ENCODE measurements around the gene TMC8. TPM values are rescaled to one million over a fixed set of nuclear protein-coding genes. Genes with fewer than 3 reads are reported as not detected.

Gene TMC8
- total RNA-seq, 2 experiments from 2014 or later, result 336 to 340 TPM

DNA sequence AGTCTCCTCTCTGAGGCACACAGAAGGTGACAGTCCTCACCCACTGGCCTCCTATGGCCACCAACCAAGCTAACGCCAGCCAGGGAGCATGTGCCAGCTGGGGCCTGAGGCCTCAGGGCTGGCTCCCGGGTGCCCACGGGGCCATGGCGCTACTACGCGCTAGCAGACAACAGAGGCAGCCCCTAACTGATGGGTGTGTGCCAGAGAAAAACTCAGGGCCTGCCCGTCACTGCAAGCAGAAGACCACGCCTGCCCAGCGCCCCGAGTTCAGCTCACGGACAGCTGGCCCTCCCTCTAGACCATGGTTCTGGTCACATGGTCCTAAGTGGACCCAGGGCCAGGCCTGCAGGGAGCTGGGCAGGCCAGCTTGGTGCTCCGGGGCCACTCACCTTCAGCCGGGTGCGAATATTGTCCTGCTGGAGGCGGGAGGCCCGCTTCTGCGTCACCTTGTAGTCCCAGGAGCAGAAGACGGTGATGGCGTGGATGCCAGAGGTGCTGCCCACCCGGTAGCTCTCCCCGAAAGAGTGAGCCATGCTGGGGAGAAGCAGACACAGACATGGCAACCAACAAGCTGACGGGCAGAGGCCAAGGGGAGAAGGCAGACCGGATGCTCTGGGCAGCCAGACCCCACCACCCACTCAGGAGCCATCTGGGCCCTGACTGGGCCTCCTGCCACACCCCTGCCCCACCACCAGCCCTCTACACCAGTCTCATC lies 8.2 kb upstream of the TMC8 start:
- POLR2A ChIA-PET, result interaction anchor here (0.6 to 13.9 kb wide), 4 partner anchors 7 to 164 kb away, joined by 3 to 380 read pairs (median 28); partner anchors contain the start of genes TMC6, TMC8 and TNRC6C
- H3K27me3 Mint-ChIP-seq, result no peaks in the 10 kb centered on the region

DNA sequence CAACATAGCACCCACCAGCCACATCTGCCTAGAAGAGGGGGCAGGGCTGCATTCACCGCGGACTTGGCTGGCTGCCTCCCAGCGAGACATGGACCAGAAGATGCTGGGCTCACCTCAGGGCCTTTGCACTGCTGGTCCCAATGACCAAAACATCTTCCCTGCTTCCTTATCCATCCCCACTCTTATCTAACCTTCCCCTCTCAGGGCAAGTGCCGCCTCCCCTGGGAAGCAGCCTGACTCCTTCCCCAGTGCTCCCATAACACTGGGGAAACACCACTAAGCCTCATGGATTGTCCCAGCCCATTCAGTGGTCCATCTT lies 7.7 kb upstream of the TMC8 start:
- Mint-ChIP-seq H3K27ac (peak overlapping the region; percentile 96), H3K9me3 (no peaks in the 10 kb centered on the region), H3K27me3 (no peaks in the 10 kb centered on the region), H3K36me3 (peaks cover 49% of the 10 kb centered on the region), H3K4me1 (peaks cover 47% of the 10 kb centered on the region), H3K4me3 (peak overlapping the region; percentile 93)
- DNase-seq (no peak), ATAC-seq (ENCODE audit: low read depth) (no peak)
- POLR2A ChIA-PET, result interaction anchor here (1.5 to 13.9 kb wide), 3 partner anchors 7 to 165 kb away, joined by 4 to 380 read pairs (median 53); partner anchors contain the start of genes TMC6, TMC8 and TNRC6C

More for the DNA sequence above, 8.2 kb upstream of the TMC8 start:
- Mint-ChIP-seq H3K4me3 (peak overlapping the region; percentile 93), H3K27ac (peak overlapping the region; percentile 96), H3K4me1 (peaks cover 47% of the 10 kb centered on the region), H3K9me3 (no peaks in the 10 kb centered on the region), H3K36me3 (peaks cover 50% of the 10 kb centered on the region)
- ATAC-seq (ENCODE audit: low read depth) (no peak), DNase-seq (peak; percentile 56)

GRCh38 chr17:78123258-78123929 lies 7.2 kb upstream of the TMC8 start:
- H3K27me3 Mint-ChIP-seq, result no peaks in the 10 kb centered on the region
- ATAC-seq (ENCODE audit: low read depth) (no peak), DNase-seq (no peak)
- H3K27ac Mint-ChIP-seq, result peak overlapping the region; percentile 96
- H3K4me3 Mint-ChIP-seq, result peak overlapping the region; percentile 93
- H3K9me3 Mint-ChIP-seq, result no peaks in the 10 kb centered on the region
- POLR2A ChIA-PET, result interaction anchor here (9.4 to 13.9 kb wide), 2 partner anchors 12 to 15 kb away, joined by 77 to 380 read pairs; no protein-coding TSS in a partner anchor
- H3K36me3 Mint-ChIP-seq, result peaks cover 47% of the 10 kb centered on the region
- H3K4me1 Mint-ChIP-seq, result peaks cover 45% of the 10 kb centered on the region

- peaks cover 46% of the 10 kb centered on the region for H3K36me3 Mint-ChIP-seq
- ATAC-seq (ENCODE audit: low read depth), result no peak
- no peak for DNase-seq
- no peaks in the 10 kb centered on the region for H3K27me3 Mint-ChIP-seq
- peak overlapping the region; percentile 96 for H3K27ac Mint-ChIP-seq
- no peaks in the 10 kb centered on the region for H3K9me3 Mint-ChIP-seq
- peak overlapping the region; percentile 93 for H3K4me3 Mint-ChIP-seq
- peaks cover 49% of the 10 kb centered on the region for H3K4me1 Mint-ChIP-seq
- POLR2A ChIA-PET, result interaction anchor here (1.3 to 13.9 kb wide), 4 partner anchors 13 to 52 kb away, joined by 4 to 380 read pairs (median 42); no protein-coding TSS in a partner anchor
These were observed 6.3 kb upstream of the TMC8 start for GRCh38 chr17:78124081-78124835.

GRCh38 chr17:78124836-78125137 lies 5.8 kb upstream of the TMC8 start:
- POLR2A ChIA-PET, result interaction anchor here (1.3 to 13.9 kb wide), 5 partner anchors 8 to 52 kb away, joined by 4 to 380 read pairs (median 11); no protein-coding TSS in a partner anchor
- Mint-ChIP-seq H3K27me3 (no peaks in the 10 kb centered on the region), H3K4me3 (peak overlapping the region; percentile 93), H3K9me3 (no peaks in the 10 kb centered on the region), H3K27ac (peak overlapping the region; percentile 81), H3K4me1 (peaks cover 52% of the 10 kb centered on the region), H3K36me3 (peaks cover 46% of the 10 kb centered on the region)
- no peak for DNase-seq
- no peak for ATAC-seq (ENCODE audit: low read depth)

DNA sequence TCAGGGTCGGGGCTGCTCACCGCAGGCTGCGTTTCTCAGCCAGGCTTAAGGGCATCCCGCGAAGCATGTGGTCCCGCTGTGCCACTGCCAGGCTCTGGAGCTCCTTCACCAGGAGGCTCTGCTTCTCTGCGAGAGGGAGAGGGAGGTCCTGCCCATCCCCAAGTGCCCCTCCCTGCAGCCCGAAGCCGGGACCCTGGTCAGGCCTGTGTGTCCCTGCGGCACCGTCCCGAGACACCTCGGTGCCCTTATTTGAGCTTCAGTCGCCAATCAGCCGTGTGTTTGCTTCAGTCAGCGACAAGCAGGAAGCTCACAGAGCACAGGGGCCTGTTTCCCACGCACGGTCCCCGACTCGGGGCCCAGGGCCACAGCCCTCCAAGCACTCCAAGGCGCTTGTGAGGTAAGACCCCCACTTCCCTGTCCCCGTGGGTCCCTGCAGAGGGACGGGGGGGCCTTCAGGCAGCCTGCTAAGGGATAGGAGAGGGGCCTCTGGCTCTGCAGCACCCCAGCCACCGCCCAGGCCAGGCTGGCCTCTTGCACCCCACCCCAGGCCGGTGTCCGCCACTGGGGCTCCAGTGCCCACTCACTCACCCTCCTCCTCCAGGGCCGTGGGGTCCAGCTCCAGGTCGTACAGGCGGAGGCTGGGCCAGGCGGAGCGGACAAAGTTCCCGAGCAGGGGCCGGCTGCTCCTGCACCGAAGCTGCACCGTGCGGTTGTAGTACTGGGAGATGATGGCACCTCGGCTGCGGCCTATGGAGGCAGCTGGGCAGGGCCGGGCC lies 5.2 kb upstream of the TMC8 start:
- Mint-ChIP-seq H3K4me3 (peak overlapping the region; percentile 93), H3K27me3 (no peaks in the 10 kb centered on the region), H3K4me1 (peaks cover 54% of the 10 kb centered on the region), H3K27ac (peak overlapping the region; percentile 81), H3K9me3 (no peaks in the 10 kb centered on the region), H3K36me3 (peaks cover 43% of the 10 kb centered on the region)
- POLR2A ChIA-PET, result interaction anchor here (1.3 to 13.9 kb wide), 5 partner anchors 9 to 51 kb away, joined by 4 to 380 read pairs (median 11); no protein-coding TSS in a partner anchor
- ATAC-seq (ENCODE audit: low read depth) (no peak), DNase-seq (peak; percentile 68)

DNA sequence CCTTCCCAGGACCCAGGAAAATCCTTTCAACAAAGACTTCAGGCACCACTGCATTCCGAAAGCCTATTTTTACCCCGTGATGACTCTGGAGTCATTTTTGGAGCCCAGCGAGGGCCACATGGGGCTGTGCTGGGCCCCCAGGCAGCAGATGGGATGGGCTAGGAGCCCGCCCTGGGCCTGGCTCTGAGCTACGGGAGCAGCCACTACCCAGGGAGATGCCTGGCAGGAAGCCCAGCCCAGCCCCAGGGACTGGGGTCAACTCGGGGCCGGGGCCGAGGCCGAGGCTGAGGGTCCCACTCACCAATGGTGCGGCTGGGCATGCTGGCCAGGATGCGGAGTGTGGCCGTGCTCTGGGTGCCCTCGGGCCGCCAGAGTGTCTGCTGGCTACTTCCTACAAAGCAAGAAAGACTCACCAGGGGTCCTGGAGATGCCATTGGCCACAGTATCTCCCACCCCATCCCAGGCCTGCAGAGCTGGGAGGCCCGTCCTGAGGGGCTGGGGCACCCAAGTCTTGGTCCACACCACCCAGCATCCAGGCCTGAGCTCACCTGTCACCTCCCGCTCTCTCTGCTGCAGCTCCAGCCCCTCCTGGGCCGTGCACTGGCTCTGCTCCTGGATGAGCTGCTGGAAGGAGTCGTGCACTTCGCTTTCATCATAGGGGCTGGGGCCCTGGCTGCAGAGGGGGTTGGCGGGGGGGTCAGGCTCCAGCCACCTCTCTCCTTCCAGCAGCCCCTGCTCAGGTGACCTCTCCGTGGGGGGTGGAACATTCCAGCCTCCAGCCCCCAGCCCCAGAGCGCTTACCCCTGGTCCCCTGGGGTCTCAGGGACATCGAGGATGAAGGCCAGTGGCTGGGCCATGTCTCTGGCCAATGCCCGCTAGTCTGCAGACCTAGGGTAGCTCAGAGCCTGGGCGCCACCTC lies 4.3 kb upstream of the TMC8 start:
- H3K9me3 Mint-ChIP-seq, result no peaks in the 10 kb centered on the region
- peak overlapping the region; percentile 91 for H3K27ac Mint-ChIP-seq
- peaks cover 44% of the 10 kb centered on the region for H3K36me3 Mint-ChIP-seq
- peaks cover 46% of the 10 kb centered on the region for H3K4me1 Mint-ChIP-seq
- peak; percentile 43 for DNase-seq
- H3K27me3 Mint-ChIP-seq, result no peaks in the 10 kb centered on the region
- H3K4me3 Mint-ChIP-seq, result peak overlapping the region; percentile 93
- no peak for ATAC-seq (ENCODE audit: low read depth)
- POLR2A ChIA-PET, result interaction anchor here (1.0 to 13.9 kb wide), 8 partner anchors 7 to 681 kb away, joined by 3 to 380 read pairs (median 6); no protein-coding TSS in a partner anchor

- Mint-ChIP-seq H3K27ac (peak overlapping the region; percentile 91), H3K27me3 (no peaks in the 10 kb centered on the region), H3K4me1 (peaks cover 41% of the 10 kb centered on the region), H3K9me3 (no peaks in the 10 kb centered on the region), H3K36me3 (peaks cover 38% of the 10 kb centered on the region), H3K4me3 (peak overlapping the region; percentile 93)
- ATAC-seq (ENCODE audit: low read depth) (no peak), DNase-seq (no peak)
- POLR2A ChIA-PET, result interaction anchor here (1.0 to 13.9 kb wide), 7 partner anchors 8 to 682 kb away, joined by 3 to 380 read pairs (median 6); no protein-coding TSS in a partner anchor
These were observed 3.7 kb upstream of the TMC8 start for GRCh38 chr17:78126895-78127238.

- H3K4me3 Mint-ChIP-seq, result peak overlapping the region; percentile 93
- ATAC-seq (ENCODE audit: low read depth), result peak; percentile 35
- H3K36me3 Mint-ChIP-seq, result peaks cover 37% of the 10 kb centered on the region
- peak; percentile 79 for DNase-seq
- POLR2A ChIA-PET, result interaction anchor here (0.7 to 13.9 kb wide), 11 partner anchors 9 to 682 kb away, joined by 3 to 380 read pairs (median 5); no protein-coding TSS in a partner anchor
- peaks cover 37% of the 10 kb centered on the region for H3K4me1 Mint-ChIP-seq
- no peaks in the 10 kb centered on the region for H3K27me3 Mint-ChIP-seq
- H3K9me3 Mint-ChIP-seq, result no peaks in the 10 kb centered on the region
- peak overlapping the region; percentile 91 for H3K27ac Mint-ChIP-seq
These were observed 3.2 kb upstream of the TMC8 start for GRCh38 chr17:78127239-78127887.

DNA sequence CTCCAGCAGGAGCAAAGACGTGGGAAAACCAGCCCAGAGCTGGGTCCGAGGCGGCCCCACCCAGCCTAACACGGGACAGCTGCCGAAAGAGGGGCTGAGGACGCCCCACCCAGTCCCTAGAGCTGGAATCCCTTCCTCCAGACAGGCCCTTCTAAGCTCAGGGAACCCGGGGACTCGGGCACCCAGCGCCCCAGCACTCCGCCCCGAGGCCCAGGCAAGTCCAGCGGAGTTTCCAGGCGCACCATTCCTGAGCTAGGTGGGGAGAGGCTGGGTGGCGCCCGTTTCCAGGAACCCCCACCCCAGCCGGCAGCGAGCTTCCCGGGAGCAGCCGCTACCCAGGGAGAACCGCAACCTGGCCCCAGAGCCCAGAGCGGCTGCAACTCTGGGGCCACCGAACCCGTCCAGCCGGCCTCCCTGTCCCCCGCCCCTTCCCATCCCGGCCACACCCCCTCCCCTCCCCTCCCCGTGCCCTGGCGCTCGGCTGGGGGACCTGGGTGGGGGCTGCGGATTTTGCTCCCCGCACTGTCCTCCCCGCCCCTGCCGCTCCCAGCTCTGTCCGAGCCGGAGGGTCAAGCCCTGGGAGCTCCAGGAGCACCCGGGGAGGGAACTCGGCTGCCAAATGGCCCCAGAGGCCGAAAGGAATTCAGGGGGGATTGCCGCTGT lies 2.6 kb upstream of the TMC8 start:
- no peak for ATAC-seq (ENCODE audit: low read depth)
- Mint-ChIP-seq H3K9me3 (no peaks in the 10 kb centered on the region), H3K27ac (peak overlapping the region; percentile 91), H3K4me1 (peaks cover 31% of the 10 kb centered on the region), H3K27me3 (no peaks in the 10 kb centered on the region), H3K36me3 (peaks cover 35% of the 10 kb centered on the region), H3K4me3 (peak overlapping the region; percentile 93)
- DNase-seq, result no peak
- POLR2A ChIA-PET, result interaction anchor here (0.7 to 13.9 kb wide), 10 partner anchors 9 to 683 kb away, joined by 3 to 380 read pairs (median 6); no protein-coding TSS in a partner anchor
